Measurements from ENCODE around the gene RBM33.

Gene RBM33

GRCh38 chr7:155791214-155791737 is 146.8 kb downstream of the RBM33 start:
- Histone ChIP-seq H3K4me1 (ENCODE audit: control insufficient read depth, insufficient read depth, low read length) (peaks cover 4% of the 10 kb centered on the region), H3K27me3 (ENCODE audit: control insufficient read depth, insufficient read depth, low read length) (peaks cover 21% of the 10 kb centered on the region), H3K9me3 (ENCODE audit: control insufficient read depth, low read length) (no peaks in the 10 kb centered on the region), H3K36me3 (ENCODE audit: control insufficient read depth, insufficient read depth, low read length) (no peaks in the 10 kb centered on the region), H3K9ac (ENCODE audit: low read length) (no peak overlapping the region), H3K4me3 (ENCODE audit: low read length) (no peak overlapping the region)

DNA sequence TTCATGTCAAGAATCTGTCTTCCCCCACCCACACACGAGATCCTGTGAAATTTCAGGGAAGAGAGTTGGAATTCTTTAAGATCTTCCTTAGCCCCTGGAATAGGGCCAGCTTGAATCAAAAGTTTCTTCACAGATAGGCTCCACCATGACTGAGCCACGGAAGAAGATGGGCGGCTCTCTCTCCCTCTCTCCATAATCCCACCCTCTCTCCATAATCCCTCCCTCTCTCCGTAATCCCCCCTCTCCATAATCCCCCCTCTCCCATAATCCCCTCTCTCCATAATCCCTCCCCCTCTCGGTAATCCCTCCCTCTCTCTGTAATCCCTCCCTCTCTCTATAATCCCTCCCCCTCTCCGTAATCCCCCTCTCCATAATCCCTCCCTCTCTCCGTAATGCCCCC is 147.4 kb downstream of the RBM33 start:
- Histone ChIP-seq H3K4me3 (ENCODE audit: low read length) (no peak overlapping the region), H3K4me1 (ENCODE audit: control insufficient read depth, insufficient read depth, low read length) (peaks cover 6% of the 10 kb centered on the region), H3K9me3 (ENCODE audit: control insufficient read depth, low read length) (no peaks in the 10 kb centered on the region), H3K9ac (ENCODE audit: low read length) (no peak overlapping the region), H3K36me3 (ENCODE audit: control insufficient read depth, insufficient read depth, low read length) (no peaks in the 10 kb centered on the region), H3K27me3 (ENCODE audit: control insufficient read depth, insufficient read depth, low read length) (peaks cover 25% of the 10 kb centered on the region)

DNA sequence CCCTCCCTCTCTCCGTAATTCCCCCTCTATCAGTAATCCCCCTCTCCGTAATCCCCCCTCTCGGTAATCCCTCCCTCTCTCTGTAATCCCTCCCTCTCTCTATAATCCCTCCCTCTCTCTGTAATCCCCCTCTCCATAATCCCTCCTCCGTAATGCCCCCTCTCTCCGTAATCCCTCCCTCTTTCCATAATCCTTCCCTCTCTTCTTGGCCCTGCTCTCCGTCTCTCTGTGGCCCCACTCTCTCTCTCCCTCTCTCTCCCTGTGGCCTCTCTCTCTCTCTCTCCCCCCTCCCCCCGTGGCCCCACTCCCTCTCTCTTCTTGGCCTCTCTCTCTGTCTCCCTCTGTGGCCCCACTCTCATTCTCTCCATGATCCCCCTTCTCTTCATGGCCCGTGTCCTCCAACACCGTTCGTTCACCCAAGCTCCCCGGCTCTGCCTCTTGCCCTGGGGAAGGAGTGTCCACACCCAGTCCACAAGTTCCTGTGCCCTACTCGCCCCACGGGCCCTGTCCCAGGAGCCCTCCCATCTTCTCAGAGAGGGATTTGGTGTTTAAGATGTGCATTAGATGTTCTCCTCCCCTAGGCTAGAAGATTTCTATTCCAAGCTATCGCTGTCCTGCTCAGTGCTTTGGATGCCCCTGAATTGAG is 148.0 kb downstream of the RBM33 start:
- peaks cover 7% of the 10 kb centered on the region for H3K4me1 ChIP-seq (ENCODE audit: control insufficient read depth, insufficient read depth, low read length)
- H3K27me3 ChIP-seq (ENCODE audit: control insufficient read depth, insufficient read depth, low read length) = peaks cover 19% of the 10 kb centered on the region
- H3K9me3 ChIP-seq (ENCODE audit: control insufficient read depth, low read length) = no peaks in the 10 kb centered on the region
- no peaks in the 10 kb centered on the region for H3K36me3 ChIP-seq (ENCODE audit: control insufficient read depth, insufficient read depth, low read length)
- H3K9ac ChIP-seq (ENCODE audit: low read length) = no peak overlapping the region
- H3K4me3 ChIP-seq (ENCODE audit: low read length) = no peak overlapping the region

GRCh38 chr7:155792999-155793560 is 148.6 kb downstream of the RBM33 start:
- peaks cover 3% of the 10 kb centered on the region for H3K4me1 ChIP-seq (ENCODE audit: control insufficient read depth, insufficient read depth, low read length)
- H3K27me3 ChIP-seq (ENCODE audit: control insufficient read depth, insufficient read depth, low read length) = peaks cover 14% of the 10 kb centered on the region
- no peaks in the 10 kb centered on the region for H3K9me3 ChIP-seq (ENCODE audit: control insufficient read depth, low read length)
- H3K4me3 ChIP-seq (ENCODE audit: low read length) = no peak overlapping the region
- no peak overlapping the region for H3K9ac ChIP-seq (ENCODE audit: low read length)
- no peaks in the 10 kb centered on the region for H3K36me3 ChIP-seq (ENCODE audit: control insufficient read depth, insufficient read depth, low read length)

GRCh38 chr7:155793720-155794119 is 149.3 kb downstream of the RBM33 start:
- Histone ChIP-seq H3K27me3 (ENCODE audit: control insufficient read depth, insufficient read depth, low read length) (peaks cover 14% of the 10 kb centered on the region), H3K9ac (ENCODE audit: low read length) (no peak overlapping the region), H3K9me3 (ENCODE audit: control insufficient read depth, low read length) (no peaks in the 10 kb centered on the region), H3K4me3 (ENCODE audit: low read length) (no peak overlapping the region), H3K4me1 (ENCODE audit: control insufficient read depth, insufficient read depth, low read length) (peaks cover 3% of the 10 kb centered on the region), H3K36me3 (ENCODE audit: control insufficient read depth, insufficient read depth, low read length) (no peaks in the 10 kb centered on the region)

- Histone ChIP-seq H3K27me3 (ENCODE audit: control insufficient read depth, insufficient read depth, low read length) (peaks cover 14% of the 10 kb centered on the region), H3K9ac (ENCODE audit: low read length) (no peak overlapping the region), H3K4me3 (ENCODE audit: low read length) (no peak overlapping the region), H3K4me1 (ENCODE audit: control insufficient read depth, insufficient read depth, low read length) (peaks cover 5% of the 10 kb centered on the region), H3K36me3 (ENCODE audit: control insufficient read depth, insufficient read depth, low read length) (no peaks in the 10 kb centered on the region), H3K9me3 (ENCODE audit: control insufficient read depth, low read length) (no peaks in the 10 kb centered on the region)
Measured at GRCh38 chr7:155794196-155794595, 149.7 kb downstream of the RBM33 start.

GRCh38 chr7:155795401-155795800 is 150.9 kb downstream of the RBM33 start:
- Histone ChIP-seq H3K9me3 (ENCODE audit: control insufficient read depth, low read length) (no peaks in the 10 kb centered on the region), H3K4me1 (ENCODE audit: control insufficient read depth, insufficient read depth, low read length) (peaks cover 10% of the 10 kb centered on the region), H3K4me3 (ENCODE audit: low read length) (no peak overlapping the region), H3K9ac (ENCODE audit: low read length) (no peak overlapping the region), H3K36me3 (ENCODE audit: control insufficient read depth, insufficient read depth, low read length) (no peaks in the 10 kb centered on the region), H3K27me3 (ENCODE audit: control insufficient read depth, insufficient read depth, low read length) (peaks cover 19% of the 10 kb centered on the region)

GRCh38 chr7:155795951-155796350 is 151.5 kb downstream of the RBM33 start:
- Histone ChIP-seq H3K27me3 (ENCODE audit: control insufficient read depth, insufficient read depth, low read length) (peaks cover 19% of the 10 kb centered on the region), H3K4me1 (ENCODE audit: control insufficient read depth, insufficient read depth, low read length) (peaks cover 10% of the 10 kb centered on the region), H3K9ac (ENCODE audit: low read length) (no peak overlapping the region), H3K4me3 (ENCODE audit: low read length) (no peak overlapping the region), H3K9me3 (ENCODE audit: control insufficient read depth, low read length) (no peaks in the 10 kb centered on the region), H3K36me3 (ENCODE audit: control insufficient read depth, insufficient read depth, low read length) (no peaks in the 10 kb centered on the region)

DNA sequence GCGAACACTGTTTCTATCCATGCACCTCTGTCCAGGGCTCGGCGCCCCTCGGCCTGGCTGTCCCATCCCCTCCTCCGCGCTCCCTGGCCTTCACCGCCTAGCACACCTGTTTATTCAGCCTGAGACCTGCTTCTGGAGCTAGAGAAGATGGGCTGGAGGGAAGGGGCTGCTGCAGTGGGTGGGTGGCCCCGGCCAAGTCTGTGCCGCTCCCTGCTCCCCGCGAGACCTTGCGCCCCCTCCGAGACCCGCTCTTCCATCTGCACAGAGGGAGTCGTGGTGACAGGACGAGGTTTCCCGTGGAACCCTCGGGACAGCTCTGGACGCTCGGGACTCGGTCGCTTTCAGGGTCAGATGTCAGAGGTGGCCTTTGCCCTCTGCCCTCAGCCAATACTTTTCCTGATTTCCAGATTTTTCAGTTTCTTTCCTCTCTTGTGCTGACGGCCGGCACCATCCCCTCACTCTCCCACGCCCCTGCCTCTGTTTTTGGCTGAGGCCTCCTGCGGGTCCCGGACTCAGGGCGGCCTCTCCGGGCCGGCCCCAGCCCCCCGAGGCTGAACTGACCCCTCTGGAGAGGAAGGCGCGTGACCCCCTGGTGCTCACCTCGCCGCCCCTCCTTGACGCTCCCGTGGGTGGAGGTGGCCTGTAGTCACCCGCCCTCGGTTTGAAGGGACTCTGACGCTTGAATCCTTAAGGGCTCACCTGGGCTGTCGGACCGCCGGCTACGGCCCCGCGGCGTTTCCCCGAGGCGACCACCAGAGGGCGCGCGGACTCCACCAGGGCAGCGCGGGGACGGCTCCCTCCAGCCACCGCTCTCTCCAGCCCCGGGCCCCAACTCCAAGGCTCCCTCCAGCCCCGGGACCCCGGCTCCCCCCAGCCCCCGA is 152.2 kb downstream of the RBM33 start:
- H3K36me3 ChIP-seq (ENCODE audit: control insufficient read depth, insufficient read depth, low read length) = no peaks in the 10 kb centered on the region
- H3K9ac ChIP-seq (ENCODE audit: low read length) = no peak overlapping the region
- H3K9me3 ChIP-seq (ENCODE audit: control insufficient read depth, low read length) = no peaks in the 10 kb centered on the region
- no peak overlapping the region for H3K4me3 ChIP-seq (ENCODE audit: low read length)
- H3K4me1 ChIP-seq (ENCODE audit: control insufficient read depth, insufficient read depth, low read length) = peaks cover 10% of the 10 kb centered on the region
- H3K27me3 ChIP-seq (ENCODE audit: control insufficient read depth, insufficient read depth, low read length) = peaks cover 23% of the 10 kb centered on the region

DNA sequence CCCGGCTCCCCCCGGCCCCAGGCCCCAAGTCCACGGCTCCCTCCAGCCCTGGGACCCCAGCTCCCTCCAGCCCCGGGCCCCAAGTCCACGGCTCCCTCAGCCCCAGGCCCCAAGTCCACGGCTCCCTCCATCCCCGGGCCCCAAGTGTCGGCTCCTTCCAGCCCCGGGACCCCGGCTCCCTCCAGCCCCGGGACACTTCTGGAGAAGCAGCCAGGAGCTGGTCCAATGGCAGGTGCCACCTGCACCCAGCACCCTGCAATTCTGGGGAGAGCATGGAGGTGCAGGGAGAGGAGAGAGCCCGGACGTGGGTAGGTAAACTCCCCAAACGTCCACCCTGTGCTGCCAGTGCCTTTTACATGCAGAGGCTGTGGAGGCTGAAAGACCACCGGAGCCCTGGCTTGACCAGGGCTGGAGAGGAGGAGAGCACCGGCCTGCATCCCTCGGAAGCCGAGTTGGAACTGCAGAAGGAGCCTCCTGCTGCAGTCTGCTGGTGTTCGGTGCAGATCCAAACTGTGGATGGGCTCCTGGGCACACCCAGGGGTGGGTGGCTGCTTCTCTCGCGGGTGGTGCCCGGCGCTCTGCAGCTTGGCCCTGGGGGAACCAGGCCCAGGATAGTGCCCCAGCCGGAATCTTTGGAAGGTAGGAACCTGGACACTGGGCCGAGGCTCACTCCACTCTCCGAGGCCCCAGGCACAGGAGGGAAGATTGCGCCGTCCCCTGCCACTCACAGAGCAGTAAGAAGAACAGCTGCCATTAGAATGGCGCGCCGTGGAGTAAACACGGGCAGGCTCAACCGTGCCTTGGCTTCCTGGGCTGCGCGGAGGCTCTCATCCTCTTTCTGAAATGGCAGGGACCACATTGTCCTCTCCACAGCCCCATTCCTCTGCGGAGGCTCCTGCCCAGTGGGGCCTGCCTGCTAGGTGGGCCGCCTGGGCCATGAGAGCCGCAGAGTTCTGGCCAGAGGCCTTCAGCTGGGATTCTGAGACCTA is 153.1 kb downstream of the RBM33 start:
- H3K36me3 ChIP-seq (ENCODE audit: control insufficient read depth, insufficient read depth, low read length) = no peaks in the 10 kb centered on the region
- H3K4me1 ChIP-seq (ENCODE audit: control insufficient read depth, insufficient read depth, low read length) = peaks cover 10% of the 10 kb centered on the region
- no peak overlapping the region for H3K9ac ChIP-seq (ENCODE audit: low read length)
- peaks cover 23% of the 10 kb centered on the region for H3K27me3 ChIP-seq (ENCODE audit: control insufficient read depth, insufficient read depth, low read length)
- H3K4me3 ChIP-seq (ENCODE audit: low read length) = no peak overlapping the region
- no peaks in the 10 kb centered on the region for H3K9me3 ChIP-seq (ENCODE audit: control insufficient read depth, low read length)

GRCh38 chr7:155798673-155799439 is 154.4 kb downstream of the RBM33 start:
- no peaks in the 10 kb centered on the region for H3K36me3 ChIP-seq (ENCODE audit: control insufficient read depth, insufficient read depth, low read length)
- peaks cover 23% of the 10 kb centered on the region for H3K27me3 ChIP-seq (ENCODE audit: control insufficient read depth, insufficient read depth, low read length)
- peaks cover 14% of the 10 kb centered on the region for H3K4me1 ChIP-seq (ENCODE audit: control insufficient read depth, insufficient read depth, low read length)
- no peaks in the 10 kb centered on the region for H3K9me3 ChIP-seq (ENCODE audit: control insufficient read depth, low read length)
- H3K9ac ChIP-seq (ENCODE audit: low read length) = no peak overlapping the region
- no peak overlapping the region for H3K4me3 ChIP-seq (ENCODE audit: low read length)
